B cell (primary cell): ENCODE results near the gene ACOXL. TPM values are rescaled to one million over a fixed set of nuclear protein-coding genes. Genes with fewer than 3 reads are reported as not detected.

Experiments
- ATAC-seq: fragments of 200-7000 bp; cut with Tn5 transposase; one replicate; pipeline ENCODE4 v1.10.0; 2021; ENCODE audit warnings: low read depth, mild to moderate bottlenecking, moderate number of reproducible peaks, moderate library complexity
- CTCF ChIA-PET: fragments of 350-600 bp; sonication (Branson Sonifier 250); formaldehyde crosslinking; loops from one replicate; lab custom pipeline; 2021; ENCODE audit warnings: antibody characterized with exemption, inconsistent platforms; lab: Charles Lee
- POLR2A ChIA-PET: fragments of 350-600 bp; sonication (Branson Sonifier 250); formaldehyde crosslinking; loops from one replicate; lab custom pipeline; 2021; ENCODE audit warnings: antibody characterized with exemption; lab: Charles Lee
- DNase-seq: peaks from one replicate; pipeline ENCODE4 v3.0.0; 2013
- H2AFZ ChIP-seq: 2 replicates; pipeline ENCODE4 v1.6.1; 2012; ENCODE audit warnings: mild to moderate bottlenecking, low read depth, low read length; ENCODE audit not compliant: insufficient read depth, poor library complexity, severe bottlenecking
- H3K27ac ChIP-seq, 2 donors: 1 replicate in 1 of 2; 2 replicates in 1 of 2; pipeline ENCODE4 v1.5.1; 2012 to 2013; ENCODE audit warnings: low read length in 2 of 2, mild to moderate bottlenecking in 2 of 2, moderate library complexity in 1 of 2
- H3K27me3 ChIP-seq, 4 experiments: fragments of 200-600 bp in 1 of 4; sonication (generic) in 1 of 4; replicated peaks in 1 of 4; 1 replicate in 2 of 4; 2 replicates in 2 of 4; pipeline versions ENCODE4 v1.6.1 to v1.7.0; 2013 to 2016; ENCODE audit warnings: low read length in 3 of 4, mild to moderate bottlenecking in 2 of 4, mixed read lengths in 1 of 4, moderate library complexity in 1 of 4; ENCODE audit not compliant: insufficient read depth in 4 of 4, control insufficient read depth in 3 of 4; ENCODE audit errors: control extremely low read depth in 1 of 4
- H3K36me3 ChIP-seq, 2 experiments: replicated peaks in 1 of 2; 1 replicate in 1 of 2; 2 replicates in 1 of 2; pipeline versions ENCODE4 v1.6.1 to v1.7.1; 2013; ENCODE audit warnings: low read length in 1 of 2; ENCODE audit not compliant: insufficient read depth in 2 of 2, control insufficient read depth in 1 of 2; ENCODE audit errors: control extremely low read depth in 1 of 2, extremely low read depth in 1 of 2
- H3K4me1 ChIP-seq, 2 donors: fragments of 200-600 bp in 1 of 2; sonication (generic) in 1 of 2; 1 replicate in 1 of 2; 2 replicates in 1 of 2; pipeline versions ENCODE4 v1.5.1 to v1.6.1; 2013 to 2017; ENCODE audit warnings: low read length in 2 of 2; ENCODE audit not compliant: control insufficient read depth in 2 of 2, insufficient read depth in 2 of 2
- H3K4me2 ChIP-seq: replicated peaks from 2 replicates; pipeline ENCODE3; 2012; ENCODE audit warnings: mild to moderate bottlenecking, low read depth, low read length; ENCODE audit not compliant: poor library complexity, severe bottlenecking
- H3K4me3 ChIP-seq, 5 experiments: fragments of 200-600 bp in 1 of 5; sonication (generic) in 1 of 5; 1 replicate in 3 of 5; 2 replicates in 2 of 5; pipeline versions ENCODE4 v1.5.1 to v1.7.0; 2011 to 2016; ENCODE audit warnings: low read length in 4 of 5, mild to moderate bottlenecking in 4 of 5, low read depth in 2 of 5, control low read depth in 1 of 5, moderate library complexity in 1 of 5; ENCODE audit not compliant: insufficient read depth in 1 of 5; ENCODE audit errors: control extremely low read depth in 1 of 5, extremely low read depth in 1 of 5
- H3K79me2 ChIP-seq: fragments of 200-600 bp; sonication (generic); one replicate; pipeline ENCODE4 v1.6.0; 2016; ENCODE audit warnings: low read length; ENCODE audit not compliant: control insufficient read depth, insufficient read depth
- H3K9ac ChIP-seq: fragments of 200-600 bp; sonication (generic); 2 replicates; pipeline ENCODE4 v1.6.1; 2017; ENCODE audit warnings: mild to moderate bottlenecking, low read length, moderate library complexity
- H3K9me3 ChIP-seq, 3 donors: one replicate each; pipeline versions ENCODE4 v1.6.1 to v1.7.1; 2013; ENCODE audit warnings: low read length in 2 of 3; ENCODE audit not compliant: control insufficient read depth in 2 of 3, insufficient read depth in 1 of 3; ENCODE audit errors: control extremely low read depth in 1 of 3
- H4K20me1 ChIP-seq: 2 replicates; pipeline ENCODE4 v1.6.0; 2012; ENCODE audit warnings: mild to moderate bottlenecking, low read length; ENCODE audit not compliant: insufficient read depth, control insufficient read depth, poor library complexity, severe bottlenecking
- H3K27ac Mint-ChIP-seq: one replicate; pipeline ENCODE4 v1.8.0; 2021; ENCODE audit warnings: mixed read lengths
- H3K27me3 Mint-ChIP-seq: one replicate; pipeline ENCODE4 v1.8.0; 2021; ENCODE audit warnings: mixed read lengths
- H3K4me1 Mint-ChIP-seq: one replicate; pipeline ENCODE4 v1.8.0; 2021; ENCODE audit warnings: mixed read lengths
- H3K4me3 Mint-ChIP-seq: one replicate; pipeline ENCODE4 v1.8.0; 2021; ENCODE audit warnings: mixed read lengths
- H3K9me3 Mint-ChIP-seq: one replicate; pipeline ENCODE4 v1.8.0; 2022; ENCODE audit warnings: mixed read lengths; ENCODE audit not compliant: insufficient read depth
- CTCF ChIP-seq: fragments of 200-600 bp; IDR thresholded peaks from one replicate; pipeline ENCODE4 v1.8.0; 2022; ENCODE audit warnings: antibody characterized with exemption, mild to moderate bottlenecking
- EZH2 ChIP-seq: IDR thresholded peaks from 2 replicates; pipeline ENCODE4 v1.6.1; 2012; ENCODE audit warnings: borderline replicate concordance, low read depth, mild to moderate bottlenecking, moderate library complexity, low read length; ENCODE audit not compliant: insufficient read depth, poor library complexity, severe bottlenecking
- WGBS: methylation state at CpG from one replicate; pipeline ENCODE4 v1.1.5; 2013; ENCODE audit warnings: missing lambda C conversion rate; ENCODE audit not compliant: insufficient coverage; 5-methylcytosine and 5-hydroxymethylcytosine counted together
- intact Hi-C: fragments of 100-400 bp; cut with micrococcal nuclease; formaldehyde crosslinking; loops from one replicate; pipeline ENCODE4 v1.10.0; 2022
- polyA plus RNA-seq: library from polyadenylated mRNA; depleted of rRNA; stranded (reverse); fragments of >200 nt; gene quantifications from 2 replicates; pipeline ENCODE4 v1.2.3, GENCODE V29; 2012
- total RNA-seq, 2 donors: library from RNA; stranded (reverse); fragments of 120-200 nt in 1 of 2; gene quantifications; 1 replicate in 1 of 2; 2 replicates in 1 of 2; pipeline versions ENCODE4 v1.2.3 to v1.2.4, GENCODE V29; 2013 to 2022

Gene ACOXL
- total and polyA plus RNA-seq, 2 donors (not counting 1 experiment from before 2014, with no cell fraction given): 0.06 TPM; not detected in 1

DNA sequence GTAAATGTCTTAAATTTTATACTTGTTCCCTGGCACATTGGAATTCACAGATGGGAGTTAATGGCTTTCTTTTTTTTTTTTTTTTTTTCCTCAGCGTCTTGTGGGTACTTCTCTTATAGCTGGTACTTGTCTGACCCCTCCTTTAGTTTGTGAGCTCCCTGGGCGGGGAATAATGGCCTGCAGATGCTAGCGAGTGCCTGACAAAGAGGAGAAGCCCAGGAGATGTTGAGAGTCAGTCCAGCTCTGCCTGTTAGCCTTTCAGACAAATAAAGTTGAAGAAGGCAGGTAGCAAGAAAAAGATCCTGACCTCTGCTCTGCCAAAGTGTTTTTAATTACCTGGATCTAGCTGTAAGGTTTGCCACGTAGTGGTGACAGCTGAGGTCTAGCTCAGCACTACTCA is 395.0 kb downstream of the ACOXL start:
- Mint-ChIP-seq H3K4me3 (no peak overlapping the region), H3K4me1 (peaks cover 46% of the 10 kb centered on the region), H3K9me3 (no peaks in the 10 kb centered on the region), H3K27me3 (no peaks in the 10 kb centered on the region), H3K27ac (no peak overlapping the region)
- H3K4me3 ChIP-seq: no peak overlapping the region
- ChIA-PET POLR2A (interaction anchor here (0.7 kb wide), 1 partner anchor 27 kb away, joined by 10 read pairs; no protein-coding TSS in a partner anchor), CTCF (interaction anchor here (1.2 kb wide), 1 partner anchor 315 kb away, joined by 4 read pairs; no protein-coding TSS in a partner anchor)
- H3K4me2 ChIP-seq: no peak overlapping the region
- H4K20me1 ChIP-seq: peaks cover 77% of the 10 kb centered on the region
- WGBS: 89% methylated on average over 4 of the region's 4 CpGs
- DNase-seq (no peak), ATAC-seq (no peak)
- H3K36me3 ChIP-seq: peaks cover 7 to 34% of the 10 kb centered on the region in 2 experiments
- no peak overlapping the region for H3K27ac ChIP-seq
- H3K4me1 ChIP-seq: peaks cover 4 to 5% of the 10 kb centered on the region in 2 donors
- no peaks in the 10 kb centered on the region for H3K27me3 ChIP-seq
- TF ChIP-seq CTCF: no peak
- no peak for TF ChIP-seq EZH2
- H3K9me3 ChIP-seq: peaks cover 0 to 1% (median 0%) of the 10 kb centered on the region in 3 donors
- H3K9ac ChIP-seq: no peak overlapping the region
- no peak overlapping the region for H2AFZ ChIP-seq
- H3K79me2 ChIP-seq: peaks cover 78% of the 10 kb centered on the region
- intact Hi-C loops: no loop called here

- ChIA-PET POLR2A (no interaction called here), CTCF (interaction anchor here (1.2 kb wide), 1 partner anchor 316 kb away, joined by 4 read pairs; no protein-coding TSS in a partner anchor)
- ATAC-seq (no peak), DNase-seq (no peak)
- intact Hi-C loops: no loop called here
- no CpG with 5 or more reads among the region's 2 CpGs for WGBS
- no peak overlapping the region for H3K4me3 Mint-ChIP-seq
- H3K27me3 Mint-ChIP-seq: no peaks in the 10 kb centered on the region
- peaks cover 7 to 34% of the 10 kb centered on the region in 2 experiments for H3K36me3 ChIP-seq
- H3K9me3 Mint-ChIP-seq: no peaks in the 10 kb centered on the region
- no peak overlapping the region for H3K27ac Mint-ChIP-seq
- no peak overlapping the region for H3K4me3 ChIP-seq
- TF ChIP-seq EZH2 (no peak), CTCF (no peak)
- H4K20me1 ChIP-seq: peaks cover 80% of the 10 kb centered on the region
- H3K4me2 ChIP-seq: no peak overlapping the region
- no peak overlapping the region for H3K9ac ChIP-seq
- no peaks in the 10 kb centered on the region for H3K27me3 ChIP-seq
- H3K4me1 Mint-ChIP-seq: peaks cover 48% of the 10 kb centered on the region
- peaks cover 0 to 1% (median 0%) of the 10 kb centered on the region in 3 donors for H3K9me3 ChIP-seq
- H3K27ac ChIP-seq: no peak overlapping the region
- H2AFZ ChIP-seq: no peak overlapping the region
- peaks cover 3 to 6% of the 10 kb centered on the region in 2 donors for H3K4me1 ChIP-seq
- H3K79me2 ChIP-seq: peaks cover 81% of the 10 kb centered on the region
Observed at GRCh38 chr2:111128096-111128495, 395.7 kb downstream of the ACOXL start.
